ENCODE data around the gene RUNX1.

RUNX1 gene

GRCh38 chr21:35079181-35079580 is 30.1 kb upstream of the RUNX1 start:
- Histone ChIP-seq H3K4me2 (ENCODE audit: low read length) (no peak overlapping the region), H3K9ac (ENCODE audit: low read depth, low read length) (no peak overlapping the region), H3K4me1 (ENCODE audit: control insufficient read depth, insufficient read depth, low read length) (peaks cover 3% of the 10 kb centered on the region), H3K9me3 (replicated peaks; ENCODE audit: low read length) (no peaks in the 10 kb centered on the region), H3K36me3 (ENCODE audit: insufficient read depth, low read length) (no peaks in the 10 kb centered on the region), H3K27me3 (ENCODE audit: control insufficient read depth, insufficient read depth, low read length) (no peaks in the 10 kb centered on the region), H3K4me3 (ENCODE audit: low read length) (no peak overlapping the region)

GRCh38 chr21:35077975-35078374 is 28.9 kb upstream of the RUNX1 start:
- no peak overlapping the region for H3K9ac ChIP-seq (ENCODE audit: low read depth, low read length)
- peaks cover 3% of the 10 kb centered on the region for H3K4me1 ChIP-seq (ENCODE audit: control insufficient read depth, insufficient read depth, low read length)
- no peak overlapping the region for H3K4me3 ChIP-seq (ENCODE audit: low read length)
- no peaks in the 10 kb centered on the region for H3K36me3 ChIP-seq (ENCODE audit: insufficient read depth, low read length)
- H3K27me3 ChIP-seq (ENCODE audit: control insufficient read depth, insufficient read depth, low read length) = no peaks in the 10 kb centered on the region
- H3K4me2 ChIP-seq (ENCODE audit: low read length) = no peak overlapping the region
- no peaks in the 10 kb centered on the region for H3K9me3 ChIP-seq (replicated peaks; ENCODE audit: low read length)

- no peaks in the 10 kb centered on the region for H3K27me3 ChIP-seq (ENCODE audit: control insufficient read depth, insufficient read depth, low read length)
- H3K9me3 ChIP-seq (replicated peaks; ENCODE audit: low read length) = no peaks in the 10 kb centered on the region
- no peak overlapping the region for H3K4me2 ChIP-seq (ENCODE audit: low read length)
- H3K9ac ChIP-seq (ENCODE audit: low read depth, low read length) = no peak overlapping the region
- H3K4me3 ChIP-seq (ENCODE audit: low read length) = no peak overlapping the region
- H3K36me3 ChIP-seq (ENCODE audit: insufficient read depth, low read length) = no peaks in the 10 kb centered on the region
- peaks cover 8% of the 10 kb centered on the region for H3K4me1 ChIP-seq (ENCODE audit: control insufficient read depth, insufficient read depth, low read length)
Observed at GRCh38 chr21:35077466-35077865, 28.4 kb upstream of the RUNX1 start.

GRCh38 chr21:35075546-35075945 is 26.4 kb upstream of the RUNX1 start:
- H3K36me3 ChIP-seq (ENCODE audit: insufficient read depth, low read length) = no peaks in the 10 kb centered on the region
- no peaks in the 10 kb centered on the region for H3K9me3 ChIP-seq (replicated peaks; ENCODE audit: low read length)
- no peak overlapping the region for H3K4me2 ChIP-seq (ENCODE audit: low read length)
- H3K9ac ChIP-seq (ENCODE audit: low read depth, low read length) = no peak overlapping the region
- no peaks in the 10 kb centered on the region for H3K27me3 ChIP-seq (ENCODE audit: control insufficient read depth, insufficient read depth, low read length)
- H3K4me1 ChIP-seq (ENCODE audit: control insufficient read depth, insufficient read depth, low read length) = peaks cover 22% of the 10 kb centered on the region
- H3K4me3 ChIP-seq (ENCODE audit: low read length) = no peak overlapping the region

GRCh38 chr21:35072960-35073359 is 23.9 kb upstream of the RUNX1 start:
- Histone ChIP-seq H3K9ac (ENCODE audit: low read depth, low read length) (no peak overlapping the region), H3K9me3 (replicated peaks; ENCODE audit: low read length) (no peaks in the 10 kb centered on the region), H3K27me3 (ENCODE audit: control insufficient read depth, insufficient read depth, low read length) (no peaks in the 10 kb centered on the region), H3K4me2 (ENCODE audit: low read length) (peak overlapping the region; percentile 31), H3K36me3 (ENCODE audit: insufficient read depth, low read length) (no peaks in the 10 kb centered on the region), H3K4me1 (ENCODE audit: control insufficient read depth, insufficient read depth, low read length) (peaks cover 22% of the 10 kb centered on the region), H3K4me3 (ENCODE audit: low read length) (no peak overlapping the region)

- Histone ChIP-seq H3K4me2 (ENCODE audit: low read length) (peak overlapping the region; percentile 31), H3K4me1 (ENCODE audit: control insufficient read depth, insufficient read depth, low read length) (peaks cover 22% of the 10 kb centered on the region), H3K36me3 (ENCODE audit: insufficient read depth, low read length) (no peaks in the 10 kb centered on the region), H3K9ac (ENCODE audit: low read depth, low read length) (no peak overlapping the region), H3K27me3 (ENCODE audit: control insufficient read depth, insufficient read depth, low read length) (no peaks in the 10 kb centered on the region), H3K9me3 (replicated peaks; ENCODE audit: low read length) (no peaks in the 10 kb centered on the region), H3K4me3 (ENCODE audit: low read length) (no peak overlapping the region)
Observed at GRCh38 chr21:35072557-35072956, 23.5 kb upstream of the RUNX1 start.

GRCh38 chr21:35071347-35071746 is 22.2 kb upstream of the RUNX1 start:
- Histone ChIP-seq H3K9ac (ENCODE audit: low read depth, low read length) (no peak overlapping the region), H3K4me2 (ENCODE audit: low read length) (no peak overlapping the region), H3K9me3 (replicated peaks; ENCODE audit: low read length) (no peaks in the 10 kb centered on the region), H3K27me3 (ENCODE audit: control insufficient read depth, insufficient read depth, low read length) (no peaks in the 10 kb centered on the region), H3K36me3 (ENCODE audit: insufficient read depth, low read length) (no peaks in the 10 kb centered on the region), H3K4me3 (ENCODE audit: low read length) (no peak overlapping the region), H3K4me1 (ENCODE audit: control insufficient read depth, insufficient read depth, low read length) (peaks cover 22% of the 10 kb centered on the region)

GRCh38 chr21:35070436-35070835 is 21.3 kb upstream of the RUNX1 start:
- no peaks in the 10 kb centered on the region for H3K27me3 ChIP-seq (ENCODE audit: control insufficient read depth, insufficient read depth, low read length)
- no peak overlapping the region for H3K4me2 ChIP-seq (ENCODE audit: low read length)
- H3K9me3 ChIP-seq (replicated peaks; ENCODE audit: low read length) = no peaks in the 10 kb centered on the region
- H3K4me3 ChIP-seq (ENCODE audit: low read length) = no peak overlapping the region
- peaks cover 21% of the 10 kb centered on the region for H3K4me1 ChIP-seq (ENCODE audit: control insufficient read depth, insufficient read depth, low read length)
- H3K9ac ChIP-seq (ENCODE audit: low read depth, low read length) = no peak overlapping the region
- no peaks in the 10 kb centered on the region for H3K36me3 ChIP-seq (ENCODE audit: insufficient read depth, low read length)

- H3K9ac ChIP-seq (ENCODE audit: low read depth, low read length) = no peak overlapping the region
Observed at GRCh38 chr21:35066824-35067223, 17.7 kb upstream of the RUNX1 start.

GRCh38 chr21:35063428-35064172 is 14.5 kb upstream of the RUNX1 start:
- Histone ChIP-seq H3K36me3 (ENCODE audit: insufficient read depth, low read length) (no peaks in the 10 kb centered on the region), H3K27me3 (ENCODE audit: control insufficient read depth, insufficient read depth, low read length) (no peaks in the 10 kb centered on the region), H3K9ac (ENCODE audit: low read depth, low read length) (no peak overlapping the region), H3K9me3 (replicated peaks; ENCODE audit: low read length) (no peaks in the 10 kb centered on the region), H3K4me1 (ENCODE audit: control insufficient read depth, insufficient read depth, low read length) (no peaks in the 10 kb centered on the region), H3K4me3 (ENCODE audit: low read length) (no peak overlapping the region), H3K4me2 (ENCODE audit: low read length) (no peak overlapping the region)

More at GRCh38 chr21:35066824-35067223, 17.7 kb upstream of the RUNX1 start:
- no peaks in the 10 kb centered on the region for H3K9me3 ChIP-seq (replicated peaks; ENCODE audit: low read length)
- H3K4me1 ChIP-seq (ENCODE audit: control insufficient read depth, insufficient read depth, low read length) = peaks cover 10% of the 10 kb centered on the region
- no peaks in the 10 kb centered on the region for H3K27me3 ChIP-seq (ENCODE audit: control insufficient read depth, insufficient read depth, low read length)
- no peak overlapping the region for H3K4me3 ChIP-seq (ENCODE audit: low read length)
- H3K4me2 ChIP-seq (ENCODE audit: low read length) = no peak overlapping the region
- H3K36me3 ChIP-seq (ENCODE audit: insufficient read depth, low read length) = no peaks in the 10 kb centered on the region

- no peaks in the 10 kb centered on the region for H3K27me3 ChIP-seq (ENCODE audit: control insufficient read depth, insufficient read depth, low read length)
- H3K4me2 ChIP-seq (ENCODE audit: low read length) = no peak overlapping the region
- H3K9ac ChIP-seq (ENCODE audit: low read depth, low read length) = no peak overlapping the region
- no peaks in the 10 kb centered on the region for H3K36me3 ChIP-seq (ENCODE audit: insufficient read depth, low read length)
- H3K4me3 ChIP-seq (ENCODE audit: low read length) = no peak overlapping the region
- H3K9me3 ChIP-seq (replicated peaks; ENCODE audit: low read length) = no peaks in the 10 kb centered on the region
- H3K4me1 ChIP-seq (ENCODE audit: control insufficient read depth, insufficient read depth, low read length) = no peaks in the 10 kb centered on the region
Observed at GRCh38 chr21:35062016-35062415, 12.9 kb upstream of the RUNX1 start.

- Histone ChIP-seq H3K4me3 (ENCODE audit: low read length) (no peak overlapping the region), H3K27me3 (ENCODE audit: control insufficient read depth, insufficient read depth, low read length) (no peaks in the 10 kb centered on the region), H3K9me3 (replicated peaks; ENCODE audit: low read length) (no peaks in the 10 kb centered on the region), H3K4me2 (ENCODE audit: low read length) (no peak overlapping the region), H3K4me1 (ENCODE audit: control insufficient read depth, insufficient read depth, low read length) (no peaks in the 10 kb centered on the region), H3K9ac (ENCODE audit: low read depth, low read length) (no peak overlapping the region), H3K36me3 (ENCODE audit: insufficient read depth, low read length) (no peaks in the 10 kb centered on the region)
Observed at GRCh38 chr21:35059742-35060141, 10.6 kb upstream of the RUNX1 start.

All from skeletal muscle satellite cell (primary cell).